ENCODE data around the gene ATP7A. TPM values are rescaled to one million over a fixed set of nuclear protein-coding genes. Genes with fewer than 3 reads are reported as not detected.
A peak's percentile ranks its signal among the peaks of the same experiment; 100 is the strongest.
"Not testable (repeated sequence)": the region's sequence is repeated elsewhere in the genome, so short reads cannot be mapped to it uniquely, and the experiment has no call there.

The ATP7A gene
- total RNA-seq, 1 experiment from 2014 or later = 13.5 TPM

DNA sequence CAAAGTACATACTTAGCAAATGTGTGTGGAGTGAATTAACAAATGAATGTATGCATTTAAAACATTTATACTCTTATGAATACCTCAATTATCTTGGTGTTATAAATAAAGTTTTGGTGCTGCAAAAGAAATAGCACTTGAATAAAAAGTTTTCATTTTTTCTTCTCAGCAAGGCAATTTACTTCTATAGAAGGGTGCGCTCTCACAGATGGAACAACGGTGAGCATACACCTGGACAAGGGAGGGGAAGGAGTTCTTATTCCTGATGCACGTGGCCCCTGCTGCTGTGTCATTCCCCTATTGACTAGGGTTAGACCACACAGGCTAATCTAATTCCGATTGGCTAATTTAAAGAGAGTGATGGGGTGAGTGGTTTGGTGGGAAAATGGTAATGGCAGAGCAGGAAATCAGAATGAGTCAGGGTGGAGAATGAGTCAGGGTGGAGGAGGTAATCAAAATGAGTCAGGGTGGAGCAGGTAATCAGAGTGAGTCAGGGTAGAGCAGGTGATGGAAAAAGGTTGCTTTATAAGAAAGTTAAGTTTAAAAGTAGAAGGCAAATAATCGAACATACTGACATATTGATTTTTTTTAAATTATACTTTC lies 165.4 kb downstream of the ATP7A start:
- no TSS peak for BruUV-seq (replicated peaks)

DNA sequence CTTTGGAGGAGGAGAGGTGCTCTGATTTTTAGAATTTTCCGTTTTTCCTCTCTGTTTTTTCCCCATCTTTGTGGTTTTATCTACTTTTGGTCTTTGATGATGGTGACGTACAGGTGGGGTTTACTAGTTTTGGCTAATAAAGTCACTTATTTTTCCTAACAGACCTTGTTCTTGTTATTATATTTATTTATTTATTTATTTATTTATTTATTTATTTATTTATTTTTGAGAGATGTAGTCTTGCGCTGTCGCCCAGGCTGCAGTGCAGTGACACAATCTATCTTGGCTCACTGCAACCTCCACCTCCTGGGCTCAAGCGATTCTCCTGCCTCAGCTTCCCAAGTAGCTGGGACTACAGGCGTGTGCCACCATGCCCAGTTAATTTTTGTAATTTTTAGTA lies 170.9 kb downstream of the ATP7A start:
- H3K4me3 ChIP-seq (ENCODE audit: low read depth in 2 of 2, low read length in 2 of 2); BruUV-seq (replicated peaks); H3K4me1 ChIP-seq (ENCODE audit: control insufficient read depth, insufficient read depth, low read length); H3K27me3 ChIP-seq (ENCODE audit: control insufficient read depth, insufficient read depth, low read length); H3K27ac ChIP-seq (ENCODE audit: low read length); DNase-seq (ENCODE audit: low read depth, low spot score); POLR2A ChIA-PET; H3K9me3 ChIP-seq (ENCODE audit: control insufficient read depth, insufficient read depth, low read depth, low read length); ATAC-seq; H3K36me3 ChIP-seq (ENCODE audit: control insufficient read depth, insufficient read depth, low read length); CTCF ChIA-PET; in situ Hi-C loops (cut with HindIII; ENCODE audit: low pct_unique_long_range_greater_than_20kb, low sequenced_read_pairs); intact Hi-C loops (cut with micrococcal nuclease; ENCODE audit: unreplicated experiment): not testable (repeated sequence)

More for the DNA sequence above, 165.4 kb downstream of the ATP7A start:
- ChIA-PET POLR2A (no interaction called here), CTCF (no interaction called here)
- H3K4me3 ChIP-seq (ENCODE audit: low read depth in 2 of 2, low read length in 2 of 2) = no peak overlapping the region
- TF ChIP-seq TCF7L2 (IDR thresholded peaks at IDR 0.05; ENCODE audit: low read depth, low read length) (no peak), SIN3A (IDR thresholded peaks at IDR 0.05; ENCODE audit: borderline replicate concordance, insufficient read depth, low read depth, low read length) (no peak), POLR2AphosphoS5 (IDR thresholded peaks at IDR 0.05; ENCODE audit: low read depth, low read length) (no peak)
- TF ChIP-seq, protein P1, sequence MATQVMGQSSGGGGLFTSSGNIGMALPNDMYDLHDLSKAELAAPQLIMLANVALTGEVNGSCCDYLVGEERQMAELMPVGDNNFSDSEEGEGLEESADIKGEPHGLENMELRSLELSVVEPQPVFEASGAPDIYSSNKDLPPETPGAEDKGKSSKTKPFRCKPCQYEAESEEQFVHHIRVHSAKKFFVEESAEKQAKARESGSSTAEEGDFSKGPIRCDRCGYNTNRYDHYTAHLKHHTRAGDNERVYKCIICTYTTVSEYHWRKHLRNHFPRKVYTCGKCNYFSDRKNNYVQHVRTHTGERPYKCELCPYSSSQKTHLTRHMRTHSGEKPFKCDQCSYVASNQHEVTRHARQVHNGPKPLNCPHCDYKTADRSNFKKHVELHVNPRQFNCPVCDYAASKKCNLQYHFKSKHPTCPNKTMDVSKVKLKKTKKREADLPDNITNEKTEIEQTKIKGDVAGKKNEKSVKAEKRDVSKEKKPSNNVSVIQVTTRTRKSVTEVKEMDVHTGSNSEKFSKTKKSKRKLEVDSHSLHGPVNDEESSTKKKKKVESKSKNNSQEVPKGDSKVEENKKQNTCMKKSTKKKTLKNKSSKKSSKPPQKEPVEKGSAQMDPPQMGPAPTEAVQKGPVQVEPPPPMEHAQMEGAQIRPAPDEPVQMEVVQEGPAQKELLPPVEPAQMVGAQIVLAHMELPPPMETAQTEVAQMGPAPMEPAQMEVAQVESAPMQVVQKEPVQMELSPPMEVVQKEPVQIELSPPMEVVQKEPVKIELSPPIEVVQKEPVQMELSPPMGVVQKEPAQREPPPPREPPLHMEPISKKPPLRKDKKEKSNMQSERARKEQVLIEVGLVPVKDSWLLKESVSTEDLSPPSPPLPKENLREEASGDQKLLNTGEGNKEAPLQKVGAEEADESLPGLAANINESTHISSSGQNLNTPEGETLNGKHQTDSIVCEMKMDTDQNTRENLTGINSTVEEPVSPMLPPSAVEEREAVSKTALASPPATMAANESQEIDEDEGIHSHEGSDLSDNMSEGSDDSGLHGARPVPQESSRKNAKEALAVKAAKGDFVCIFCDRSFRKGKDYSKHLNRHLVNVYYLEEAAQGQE (IDR thresholded peaks at IDR 0.05; ENCODE audit: insufficient read depth in 1 of 2, low read depth in 2 of 2, low read length in 1 of 2) = no peak
- TF ChIP-seq, protein P2, sequence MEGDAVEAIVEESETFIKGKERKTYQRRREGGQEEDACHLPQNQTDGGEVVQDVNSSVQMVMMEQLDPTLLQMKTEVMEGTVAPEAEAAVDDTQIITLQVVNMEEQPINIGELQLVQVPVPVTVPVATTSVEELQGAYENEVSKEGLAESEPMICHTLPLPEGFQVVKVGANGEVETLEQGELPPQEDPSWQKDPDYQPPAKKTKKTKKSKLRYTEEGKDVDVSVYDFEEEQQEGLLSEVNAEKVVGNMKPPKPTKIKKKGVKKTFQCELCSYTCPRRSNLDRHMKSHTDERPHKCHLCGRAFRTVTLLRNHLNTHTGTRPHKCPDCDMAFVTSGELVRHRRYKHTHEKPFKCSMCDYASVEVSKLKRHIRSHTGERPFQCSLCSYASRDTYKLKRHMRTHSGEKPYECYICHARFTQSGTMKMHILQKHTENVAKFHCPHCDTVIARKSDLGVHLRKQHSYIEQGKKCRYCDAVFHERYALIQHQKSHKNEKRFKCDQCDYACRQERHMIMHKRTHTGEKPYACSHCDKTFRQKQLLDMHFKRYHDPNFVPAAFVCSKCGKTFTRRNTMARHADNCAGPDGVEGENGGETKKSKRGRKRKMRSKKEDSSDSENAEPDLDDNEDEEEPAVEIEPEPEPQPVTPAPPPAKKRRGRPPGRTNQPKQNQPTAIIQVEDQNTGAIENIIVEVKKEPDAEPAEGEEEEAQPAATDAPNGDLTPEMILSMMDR (IDR thresholded peaks at IDR 0.05) = no peak
- no peaks in the 10 kb centered on the region for H3K9me3 ChIP-seq (ENCODE audit: control insufficient read depth, insufficient read depth, low read depth, low read length)
- ATAC-seq = no peak
- no peak for DNase-seq (ENCODE audit: low read depth, low spot score)
- intact Hi-C loops (cut with micrococcal nuclease; ENCODE audit: unreplicated experiment) = no loop called here
- in situ Hi-C loops (cut with HindIII; ENCODE audit: low pct_unique_long_range_greater_than_20kb, low sequenced_read_pairs) = no loop called here
- H3K27ac ChIP-seq (ENCODE audit: low read length) = no peak overlapping the region
- no peaks in the 10 kb centered on the region for H3K27me3 ChIP-seq (ENCODE audit: control insufficient read depth, insufficient read depth, low read length)
- no peaks in the 10 kb centered on the region for H3K36me3 ChIP-seq (ENCODE audit: control insufficient read depth, insufficient read depth, low read length)
- no peaks in the 10 kb centered on the region for H3K4me1 ChIP-seq (ENCODE audit: control insufficient read depth, insufficient read depth, low read length)

DNA sequence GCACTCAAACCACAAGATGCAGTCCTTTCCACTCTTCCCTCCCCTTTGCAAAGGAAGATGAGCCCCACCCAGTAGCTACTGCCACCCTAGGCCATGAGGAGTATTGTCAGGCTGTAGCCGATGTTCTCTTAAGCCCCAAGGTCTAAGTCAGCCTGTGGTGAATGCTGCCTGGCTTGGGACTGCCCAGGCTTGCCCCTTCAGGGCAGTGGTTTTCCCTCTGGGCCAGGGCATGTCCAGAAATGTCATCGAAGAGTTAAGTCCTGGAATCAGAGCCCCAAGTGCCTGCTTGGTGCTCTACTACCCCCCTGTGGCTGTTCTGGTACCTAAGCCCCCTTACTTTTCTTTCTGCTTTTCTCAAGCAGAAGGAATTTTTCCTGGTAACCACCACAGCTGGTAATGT lies 181.8 kb downstream of the ATP7A start:
- Histone ChIP-seq H3K4me3 (ENCODE audit: low read depth in 2 of 2, low read length in 2 of 2) (no peak overlapping the region), H3K27ac (ENCODE audit: low read length) (no peak overlapping the region), H3K4me1 (ENCODE audit: control insufficient read depth, insufficient read depth, low read length) (no peaks in the 10 kb centered on the region), H3K27me3 (ENCODE audit: control insufficient read depth, insufficient read depth, low read length) (no peaks in the 10 kb centered on the region), H3K9me3 (ENCODE audit: control insufficient read depth, insufficient read depth, low read depth, low read length) (no peaks in the 10 kb centered on the region), H3K36me3 (ENCODE audit: control insufficient read depth, insufficient read depth, low read length) (no peaks in the 10 kb centered on the region)
- no peak for DNase-seq (ENCODE audit: low read depth, low spot score)
- in situ Hi-C loops (cut with HindIII; ENCODE audit: low pct_unique_long_range_greater_than_20kb, low sequenced_read_pairs) = no loop called here
- CTCF ChIA-PET = no interaction called here
- intact Hi-C loops (cut with micrococcal nuclease; ENCODE audit: unreplicated experiment) = no loop called here
- POLR2A ChIA-PET = no interaction called here
- BruUV-seq (replicated peaks) = no TSS peak
- peak; percentile 81 for ATAC-seq
- TF ChIP-seq, protein P2 (IDR thresholded peaks at IDR 0.05) = peak; percentile 64
- TF ChIP-seq, protein P1 (IDR thresholded peaks at IDR 0.05; ENCODE audit: insufficient read depth in 1 of 2, low read depth in 2 of 2, low read length in 1 of 2) = no peak
